Stimulated activated CD8-positive, alpha-beta memory T cell treated with anti-CD3 and anti-CD28 coated beads, Interleukin-12 subunit alpha, Interleukin-12 subunit beta, amount 100 ng/mL, for 4 hours (primary cell): ENCODE data around the gene PTPRF.

Source experiments
- DNase-seq: peaks from one replicate; pipeline ENCODE4 v3.0.0-alpha.2; 2020; ENCODE audit warnings: low read depth

Gene PTPRF

GRCh38 chr1:43669878-43670277, 139.2 kb downstream of the PTPRF start:
- no peak for DNase-seq

- no peak for DNase-seq
Observed at GRCh38 chr1:43671193-43671592, 140.5 kb downstream of the PTPRF start.

- no peak for DNase-seq
Observed at GRCh38 chr1:43671626-43672330, 141.1 kb downstream of the PTPRF start.

- DNase-seq, result no peak
Observed at GRCh38 chr1:43673261-43673660, 142.6 kb downstream of the PTPRF start.
